DMS 273 (cell line): ENCODE data around the gene VPS13C.
"Not testable (repeated sequence)": the region's sequence is repeated elsewhere in the genome, so short reads cannot be mapped to it uniquely, and the experiment has no call there.

Source experiments
- DNase-seq: peaks from one replicate; lab custom pipeline; 2025; ENCODE audit not compliant: unreplicated experiment; lab: John Stamatoyannopoulos, UW

Gene VPS13C

GRCh38 chr15:62050115-62050514, 10.1 kb downstream of the VPS13C start:
- no peak for DNase-seq

- DNase-seq = not testable (repeated sequence)
Observed at GRCh38 chr15:62048254-62048653, 12.0 kb downstream of the VPS13C start.

- no peak for DNase-seq
Observed at GRCh38 chr15:62047282-62047827, 12.9 kb downstream of the VPS13C start.

GRCh38 chr15:62046078-62046743, 14.0 kb downstream of the VPS13C start:
- DNase-seq = no peak

- DNase-seq = no peak
Observed at GRCh38 chr15:62035256-62035924, 24.9 kb downstream of the VPS13C start.

DNA sequence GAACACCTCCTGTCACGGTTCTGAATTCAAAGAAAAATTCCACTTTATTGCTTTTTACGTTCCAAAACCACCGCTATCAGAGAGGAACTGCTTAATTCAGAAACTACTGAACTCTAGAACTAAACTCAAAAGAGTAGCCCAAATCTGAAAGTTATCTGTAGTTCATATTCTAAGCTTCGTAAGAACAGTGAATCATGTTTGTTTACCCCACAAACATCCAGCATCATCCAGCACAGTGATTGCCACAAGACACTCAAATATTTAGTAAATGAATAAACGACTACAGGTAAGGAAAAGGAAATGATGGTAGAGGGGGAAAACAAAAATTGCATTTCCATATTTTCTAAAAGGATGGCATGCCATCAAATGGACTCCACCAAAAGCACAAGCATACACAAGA, 32.3 kb downstream of the VPS13C start:
- DNase-seq = no peak

DNA sequence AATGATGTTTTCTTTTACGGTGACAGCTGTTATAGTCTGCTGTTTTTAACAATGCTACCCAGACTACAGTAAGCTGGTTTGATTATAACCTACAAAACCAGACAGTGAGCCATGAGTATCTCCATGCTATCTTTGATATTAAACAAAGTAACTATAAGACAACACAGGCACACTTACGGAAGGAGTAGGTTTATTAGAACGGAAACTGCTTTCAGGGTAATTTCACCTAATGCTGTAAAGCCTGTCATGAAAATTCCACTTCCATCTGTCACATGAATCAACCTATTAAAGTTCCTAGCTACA, 33.0 kb downstream of the VPS13C start:
- DNase-seq = no peak

DNA sequence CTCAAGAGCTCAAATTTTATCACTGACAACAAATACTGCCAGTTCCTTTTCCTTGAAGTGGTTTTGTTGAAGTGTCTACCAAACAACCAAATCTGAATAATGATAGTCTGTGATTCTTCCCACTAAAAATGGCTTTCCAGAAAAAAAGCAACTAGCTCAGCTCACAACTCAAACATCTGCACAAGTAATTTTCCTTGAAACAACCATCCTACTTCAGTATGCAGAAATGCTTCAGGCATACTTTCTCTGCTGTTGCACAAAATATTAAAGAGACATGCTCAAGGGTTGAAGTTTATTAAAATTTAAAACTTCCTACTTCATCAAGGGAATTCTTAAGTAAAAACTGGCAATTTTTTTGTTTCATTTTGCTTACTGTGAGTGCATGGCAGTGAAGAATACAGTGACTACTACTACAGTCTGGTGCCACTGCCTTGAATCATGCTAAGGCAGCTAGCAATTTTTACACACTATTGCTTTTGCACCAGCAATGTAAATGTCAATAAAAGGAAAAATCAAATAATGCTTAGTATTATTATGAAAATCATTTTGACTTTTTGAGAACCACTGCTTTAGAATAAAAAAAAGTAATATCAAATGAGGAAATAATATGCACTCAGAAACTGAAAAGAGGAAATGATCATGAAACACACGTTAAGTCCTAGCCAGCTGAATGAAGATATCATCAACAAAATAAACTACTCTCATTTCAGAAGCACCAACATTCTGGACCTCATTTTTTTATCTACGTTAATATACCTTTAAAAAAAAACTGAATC, 33.6 kb downstream of the VPS13C start:
- no peak for DNase-seq

DNA sequence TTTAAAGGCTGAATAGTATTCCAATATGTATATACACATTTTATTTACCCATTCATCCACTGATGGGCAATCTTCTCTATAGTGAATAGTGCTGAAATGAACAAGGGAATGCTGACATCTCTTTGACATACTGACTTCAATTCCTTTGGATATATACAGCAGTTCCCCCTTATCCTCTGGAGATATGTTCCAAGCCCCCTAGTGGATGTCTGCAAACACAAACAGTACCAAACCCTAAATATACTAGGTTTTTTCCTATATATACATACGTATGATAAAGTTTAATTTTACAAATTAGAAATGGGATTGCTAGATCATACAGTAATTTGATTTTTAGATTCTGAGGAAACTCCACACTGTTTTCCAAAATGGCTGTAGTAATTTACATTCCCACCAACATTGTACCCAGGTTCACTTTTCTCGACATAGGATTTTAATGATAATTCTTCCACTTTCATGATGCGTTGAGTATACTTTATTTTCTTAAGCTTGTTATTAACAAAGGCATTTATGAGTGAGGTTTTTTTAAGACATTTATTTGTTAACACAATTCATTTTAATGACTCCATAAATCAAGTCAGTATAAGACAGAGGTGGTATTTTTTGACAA, 38.2 kb downstream of the VPS13C start:
- DNase-seq = no peak

GRCh38 chr15:62020576-62021160, 39.6 kb downstream of the VPS13C start:
- no peak for DNase-seq

DNA sequence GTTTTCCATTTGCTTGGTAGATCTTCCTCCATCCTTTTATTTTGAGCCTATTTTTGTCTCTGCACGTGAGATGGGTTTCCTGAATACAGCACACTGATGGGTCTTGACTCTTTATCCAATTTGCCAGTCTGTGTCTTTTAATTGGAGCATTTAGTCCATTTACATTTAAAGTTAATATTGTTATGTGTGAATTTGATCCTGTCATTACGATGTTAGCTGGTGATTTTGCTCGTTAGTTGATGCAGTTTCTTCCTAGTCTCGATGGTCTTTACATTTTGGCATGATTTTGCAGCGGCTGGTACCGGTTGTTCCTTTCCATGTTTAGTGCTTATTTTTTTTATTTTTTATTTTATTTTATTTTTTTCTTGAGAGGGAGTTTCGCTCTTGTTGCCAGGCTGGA, 54.9 kb downstream of the VPS13C start:
- not testable (repeated sequence) for DNase-seq

- no peak for DNase-seq
Observed at GRCh38 chr15:61997786-61998185, 62.5 kb downstream of the VPS13C start.

DNA sequence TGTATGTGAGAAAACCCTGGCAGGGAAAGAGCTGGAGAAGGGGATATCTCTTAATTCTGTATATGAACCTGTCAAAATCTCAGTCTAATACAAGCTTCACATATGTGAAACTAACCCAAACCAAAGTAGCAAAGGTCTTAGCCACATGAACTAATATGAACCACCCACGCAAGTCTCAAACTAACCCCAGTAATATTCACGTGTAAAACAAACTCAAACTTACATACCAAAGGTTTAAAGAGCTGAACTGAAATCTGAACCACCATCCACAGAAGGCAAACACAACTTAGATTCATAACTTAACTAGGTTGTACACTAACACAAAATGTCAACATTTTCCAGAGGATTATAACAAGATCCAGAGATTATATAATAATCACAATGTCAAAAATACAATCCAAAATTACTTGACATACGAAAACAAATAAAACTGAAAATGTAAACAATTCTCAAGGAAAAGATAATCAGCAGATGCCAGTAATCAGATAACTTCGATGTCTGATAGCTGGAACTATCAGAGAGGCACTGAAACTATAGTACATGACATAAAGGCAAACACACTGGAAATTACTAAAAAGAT, 64.1 kb downstream of the VPS13C start:
- DNase-seq = no peak

DNA sequence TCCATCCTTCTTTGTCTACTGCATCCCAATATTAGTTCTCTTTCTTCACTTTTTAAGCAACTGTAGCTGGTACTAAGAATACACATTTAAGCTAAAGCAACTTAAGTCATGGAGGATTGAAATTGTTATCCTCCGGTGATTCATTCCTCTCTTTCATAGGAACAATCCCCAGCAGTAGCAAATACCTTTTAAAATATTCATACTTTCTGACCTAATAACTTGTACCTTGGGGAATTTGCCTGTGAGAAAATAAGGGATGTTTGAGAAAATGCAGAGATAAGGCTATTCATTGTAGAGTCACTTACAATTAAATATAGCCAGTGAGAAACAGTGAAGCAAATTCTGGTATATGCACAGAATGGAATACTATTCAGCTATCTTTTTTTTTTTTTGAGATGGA, 66.0 kb downstream of the VPS13C start:
- DNase-seq = no peak

- DNase-seq = no peak
Observed at GRCh38 chr15:61992518-61992917, 67.7 kb downstream of the VPS13C start.

DNA sequence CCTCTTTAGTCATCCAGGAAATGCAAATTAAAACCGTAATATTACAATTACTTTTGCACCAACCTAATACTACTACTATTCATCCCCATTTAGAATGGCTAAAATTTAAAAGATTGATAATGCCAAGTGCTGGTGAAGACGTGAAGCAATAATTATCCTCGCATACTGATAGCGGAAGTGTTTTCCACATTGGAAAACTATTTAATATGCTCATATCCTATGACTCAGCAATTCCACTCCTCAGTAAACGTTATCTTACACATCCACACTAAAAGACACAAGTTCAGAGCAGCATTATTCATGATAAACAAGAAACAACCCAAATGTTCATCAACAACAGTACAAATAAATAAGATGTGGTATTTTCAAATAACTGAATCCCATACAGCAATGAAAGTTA, 70.6 kb downstream of the VPS13C start:
- DNase-seq = no peak

DNA sequence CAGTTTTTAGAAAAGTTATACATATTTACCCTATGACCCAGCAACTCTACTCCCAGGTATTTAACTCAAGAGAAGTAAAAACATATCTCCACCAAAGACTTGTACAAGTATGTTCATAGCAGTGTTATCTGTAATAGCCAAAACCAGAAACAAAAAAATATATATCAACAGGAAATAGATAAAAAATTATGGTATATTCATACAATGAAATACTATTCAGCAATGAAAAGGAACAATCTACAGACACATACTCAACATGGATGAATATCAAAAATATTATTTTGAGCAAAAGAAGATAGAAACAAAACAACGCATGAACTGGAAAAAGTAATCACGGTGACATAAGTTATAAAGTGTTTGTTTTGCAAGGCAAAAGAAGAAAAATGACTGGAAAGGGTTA, 72.4 kb downstream of the VPS13C start:
- DNase-seq = no peak

GRCh38 chr15:61983081-61983480, 77.2 kb downstream of the VPS13C start:
- DNase-seq = no peak

GRCh38 chr15:61978225-61978624, 82.0 kb downstream of the VPS13C start:
- DNase-seq = no peak

- DNase-seq = peak; percentile 29
Observed at GRCh38 chr15:61974759-61975158, 85.5 kb downstream of the VPS13C start.

GRCh38 chr15:61974118-61974517, 86.1 kb downstream of the VPS13C start:
- DNase-seq = no peak
